Mononuclear cell (primary cell): ENCODE measurements around the gene GMPPB. TPM values are rescaled to one million over a fixed set of nuclear protein-coding genes. Genes with fewer than 3 reads are reported as not detected.
A peak's percentile ranks its signal among the peaks of the same experiment; 100 is the strongest.
"Not testable (repeated sequence)": the region's sequence is repeated elsewhere in the genome, so short reads cannot be mapped to it uniquely, and the experiment has no call there.

ENCODE experiments used
- H3K27me3 ChIP-seq: 2 replicates; pipeline ENCODE4 v1.6.0; 2011; ENCODE audit warnings: low read length, control low read depth; ENCODE audit not compliant: insufficient read depth
- H3K4me1 ChIP-seq: 2 replicates; pipeline ENCODE4 v1.5.1; 2011; ENCODE audit warnings: mild to moderate bottlenecking, low read length, control low read depth; ENCODE audit not compliant: insufficient read depth
- H3K4me3 ChIP-seq: 2 replicates; pipeline ENCODE4 v1.5.1; 2011; ENCODE audit warnings: mild to moderate bottlenecking, low read length, moderate library complexity
- H3K9me3 ChIP-seq: 2 replicates; pipeline ENCODE4 v1.5.1; 2011; ENCODE audit warnings: low read depth, mild to moderate bottlenecking, control low read depth, low read length
- total RNA-seq: library from RNA; depleted of rRNA; stranded (reverse); fragments of >200 nt; gene quantifications from one replicate; pipeline ENCODE4 v1.2.3, GENCODE V29; 2012

GMPPB gene
- total RNA-seq, result 13.3 TPM

DNA sequence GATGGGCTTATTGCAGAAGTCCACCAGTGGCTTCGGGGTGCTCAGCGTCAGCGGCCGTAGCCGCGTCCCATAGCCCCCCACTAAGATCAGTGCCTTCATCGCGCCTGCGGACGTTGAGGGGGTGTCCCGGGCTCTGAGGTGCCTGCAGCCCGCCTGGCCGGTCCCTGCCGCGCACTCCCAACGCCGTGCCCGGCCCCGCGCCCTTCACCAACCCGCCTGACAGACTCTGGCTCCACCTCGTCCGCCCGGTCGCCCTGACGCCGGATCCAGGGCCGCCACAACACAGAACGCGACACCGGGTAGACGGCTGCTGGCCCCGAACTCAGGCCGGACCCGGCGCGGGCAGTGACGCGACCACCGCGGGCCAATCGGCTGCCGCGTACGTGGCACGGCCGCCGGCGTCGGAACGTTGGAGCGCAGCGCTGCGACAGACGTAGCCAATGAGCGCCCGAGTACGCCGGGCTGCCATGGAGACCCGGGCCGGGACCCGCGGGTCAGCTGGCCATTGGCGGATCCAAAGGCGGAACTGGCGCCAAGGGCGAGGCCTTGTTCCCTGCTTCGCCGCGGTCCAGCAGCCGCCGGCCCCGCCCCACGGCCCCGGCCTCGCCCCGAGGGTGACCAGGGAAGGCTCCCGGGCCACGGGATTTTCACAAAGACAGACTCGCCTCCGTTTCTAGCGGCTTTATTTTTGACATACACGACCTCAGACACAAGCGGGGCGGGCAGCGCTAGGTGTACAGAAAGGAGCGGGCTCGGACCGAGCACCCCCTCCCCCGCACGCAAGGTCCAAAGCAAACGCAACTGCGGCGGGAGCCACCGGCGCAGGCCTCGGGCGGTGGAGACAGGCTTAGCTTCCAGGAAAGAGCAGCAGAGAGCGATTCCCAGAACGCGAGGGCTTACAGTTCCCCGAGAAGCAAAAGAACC lies at the start of gene GMPPB:
Gene GMPPB, minus strand, starts transcription at position 324 of the 924 bp plus-strand sequence. Its CDS starts 225 bp downstream, at position 99.
- Histone ChIP-seq H3K4me1 (peaks cover 29% of the 10 kb centered on the region), H3K4me3 (peak within 1 kb of the TSS; percentile 91), H3K27me3 (no peaks in the 10 kb centered on the region)

DNA sequence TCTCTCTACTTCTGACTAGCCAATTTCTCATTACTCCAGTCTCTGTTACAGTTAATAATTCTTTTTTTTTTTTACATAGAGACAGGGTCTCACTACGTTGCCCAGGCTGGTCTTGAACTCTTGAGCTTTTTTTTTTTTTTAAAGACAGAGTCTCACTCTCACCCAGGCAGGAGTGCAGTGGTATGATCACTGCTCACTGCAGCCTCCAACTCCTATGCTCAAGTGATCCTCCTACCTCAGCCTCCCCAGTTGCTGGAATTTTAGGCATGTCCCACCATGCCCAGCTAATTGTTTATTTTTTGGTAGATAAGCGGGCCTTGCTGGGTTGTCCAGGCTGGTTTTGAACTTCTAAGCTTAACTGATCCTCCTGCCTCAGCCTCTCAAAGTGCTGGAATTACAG lies 49.0 kb upstream of the GMPPB start:
- no peak overlapping the region for H3K4me3 ChIP-seq
- H3K4me1 ChIP-seq, result no peaks in the 10 kb centered on the region
- H3K27me3 ChIP-seq, result no peaks in the 10 kb centered on the region
- no peaks in the 10 kb centered on the region for H3K9me3 ChIP-seq

More for the DNA sequence above, at the start of gene GMPPB:
- H3K9me3 ChIP-seq, result no peaks in the 10 kb centered on the region

DNA sequence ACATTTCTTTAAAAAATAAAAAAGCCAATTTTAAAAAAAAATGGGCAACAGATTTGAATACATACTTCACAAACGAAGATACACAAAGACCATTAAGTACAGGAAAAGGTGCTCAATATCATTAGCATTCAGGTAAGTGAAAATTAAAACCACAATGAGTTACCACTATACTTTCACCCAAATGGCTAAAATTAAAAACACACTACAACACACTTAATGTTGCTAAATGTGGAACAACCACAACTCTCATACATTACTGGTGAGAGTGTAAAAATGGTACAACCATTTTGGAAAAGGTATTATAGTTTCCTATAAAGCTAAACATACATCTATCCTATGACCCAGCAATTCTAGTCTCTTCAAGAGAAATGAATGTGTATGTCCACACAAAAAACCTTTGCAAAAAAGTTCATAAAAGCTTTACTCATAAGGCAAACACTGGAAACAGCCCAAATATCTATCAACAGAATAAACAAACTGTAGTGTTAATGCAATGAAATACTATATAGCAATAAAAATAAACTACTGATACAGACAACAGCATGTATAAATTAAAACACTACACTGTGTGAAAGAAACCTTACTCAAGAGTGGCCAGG lies 47.7 kb upstream of the GMPPB start:
- Histone ChIP-seq H3K4me1 (no peaks in the 10 kb centered on the region), H3K9me3 (no peaks in the 10 kb centered on the region), H3K27me3 (no peaks in the 10 kb centered on the region), H3K4me3 (no peak overlapping the region)

DNA sequence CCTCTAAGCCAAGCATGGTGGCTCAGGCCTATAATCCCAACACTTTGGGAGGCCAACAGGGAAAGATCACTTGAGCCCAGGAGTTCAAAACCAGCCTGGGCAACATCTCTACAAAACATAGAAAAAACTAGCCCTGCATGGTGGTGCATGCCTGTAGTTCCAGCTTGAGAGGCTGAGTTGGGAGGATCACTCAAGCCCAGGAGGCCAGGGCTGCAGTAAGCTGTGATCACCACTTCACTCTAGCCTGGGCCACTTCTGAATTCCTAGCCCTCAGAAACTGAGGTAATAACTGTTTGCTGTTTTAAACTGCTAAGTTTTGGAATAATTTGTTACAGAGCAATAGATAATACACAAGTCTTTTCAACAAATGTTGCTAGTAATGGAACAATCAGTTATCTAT lies 46.2 kb upstream of the GMPPB start:
- Histone ChIP-seq H3K4me3 (no peak overlapping the region), H3K4me1 (no peaks in the 10 kb centered on the region), H3K9me3 (no peaks in the 10 kb centered on the region), H3K27me3 (no peaks in the 10 kb centered on the region)

DNA sequence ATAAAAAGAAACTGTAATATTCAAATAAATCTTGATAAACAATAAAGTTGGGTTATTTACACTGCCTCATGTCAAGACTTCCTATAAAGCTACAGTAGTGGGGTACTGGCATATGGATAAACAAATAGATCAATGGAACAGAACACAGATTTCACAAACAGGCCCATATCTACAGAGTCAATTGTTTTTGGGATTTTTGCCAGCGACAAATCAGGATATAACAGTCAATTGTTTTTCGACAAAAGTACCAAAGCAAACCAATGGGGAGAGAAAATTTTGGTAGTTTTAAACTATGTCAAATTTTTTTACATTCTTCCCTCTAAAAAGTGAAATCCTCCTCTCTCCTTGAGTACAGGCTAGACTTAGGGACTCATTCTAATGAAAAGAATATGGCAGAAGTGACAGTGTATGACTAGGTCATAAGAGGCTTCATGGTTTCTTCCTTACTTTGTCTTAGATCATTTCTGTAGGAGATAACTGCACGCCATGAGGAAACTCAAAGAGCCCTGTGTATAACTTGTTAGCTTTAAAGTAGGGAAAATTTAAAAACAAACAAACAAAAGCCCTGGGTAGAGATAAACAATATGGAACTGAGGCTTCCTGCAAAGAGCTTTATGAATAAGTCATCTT lies 45.6 kb upstream of the GMPPB start:
- H3K27me3 ChIP-seq, result no peaks in the 10 kb centered on the region
- H3K4me1 ChIP-seq, result no peaks in the 10 kb centered on the region
- H3K9me3 ChIP-seq, result no peaks in the 10 kb centered on the region
- no peak overlapping the region for H3K4me3 ChIP-seq

DNA sequence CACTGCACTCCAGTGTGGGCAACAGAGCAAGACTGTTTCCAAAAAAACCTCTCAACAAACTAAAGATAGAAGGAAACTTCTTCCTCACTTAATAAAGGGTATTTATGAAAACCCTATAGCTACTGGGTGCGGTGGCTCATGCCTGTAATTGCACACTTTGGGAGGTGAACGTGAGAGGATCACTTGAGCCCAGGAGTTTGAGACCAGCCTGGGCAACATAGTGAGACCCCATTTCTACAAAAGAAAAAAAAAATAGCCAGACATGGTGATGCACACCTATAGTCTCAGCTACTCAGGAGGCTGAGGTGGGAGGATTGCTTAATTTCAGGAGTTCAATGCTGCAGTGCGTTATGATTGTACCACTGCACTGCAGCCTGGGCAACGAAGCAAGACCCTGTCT lies 40.2 kb upstream of the GMPPB start:
- Histone ChIP-seq H3K9me3 (no peaks in the 10 kb centered on the region), H3K27me3 (no peaks in the 10 kb centered on the region), H3K4me3 (no peak overlapping the region), H3K4me1 (no peaks in the 10 kb centered on the region)

DNA sequence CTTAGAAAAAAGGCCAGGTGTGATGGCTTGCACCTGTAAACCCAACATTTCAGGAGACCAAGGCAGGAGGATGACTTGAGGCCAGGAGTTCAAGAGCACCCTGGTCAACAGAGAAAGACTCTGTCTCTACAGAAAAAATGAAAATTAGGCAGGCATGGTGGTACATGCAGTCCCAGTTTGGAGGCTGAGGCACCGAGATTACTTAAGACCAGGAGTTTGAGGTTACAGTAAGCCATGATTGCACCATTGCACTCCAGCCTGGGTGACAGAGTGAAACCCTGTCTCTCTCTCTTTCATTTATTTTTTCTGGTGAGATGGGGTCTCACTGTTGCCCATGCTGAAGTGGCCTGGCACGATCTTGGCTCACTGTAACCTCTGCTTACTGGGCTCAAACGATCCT lies 37.9 kb upstream of the GMPPB start:
- Histone ChIP-seq H3K9me3 (no peaks in the 10 kb centered on the region), H3K4me1 (no peaks in the 10 kb centered on the region), H3K27me3 (no peaks in the 10 kb centered on the region), H3K4me3 (no peak overlapping the region)

DNA sequence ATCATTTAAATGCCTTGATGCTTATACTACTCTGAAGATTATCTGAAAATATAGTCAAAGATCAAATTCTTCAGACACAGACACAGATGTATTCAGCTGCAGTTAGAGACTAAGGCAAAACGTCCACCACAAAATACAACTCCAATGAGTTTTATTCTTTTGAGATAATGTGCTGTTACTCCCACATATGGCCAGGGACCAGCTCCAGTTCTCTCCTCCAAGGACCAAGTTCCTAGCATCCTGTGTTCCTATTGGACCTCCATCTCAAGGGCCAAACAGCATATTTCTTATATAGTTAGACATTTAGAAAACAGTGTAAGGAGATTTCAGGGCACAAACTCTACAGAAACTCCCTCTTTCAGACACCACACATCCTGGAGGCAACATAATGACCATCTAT lies 35.5 kb upstream of the GMPPB start:
- Histone ChIP-seq H3K4me3 (no peak overlapping the region), H3K4me1 (no peaks in the 10 kb centered on the region), H3K9me3 (no peaks in the 10 kb centered on the region), H3K27me3 (no peaks in the 10 kb centered on the region)

DNA sequence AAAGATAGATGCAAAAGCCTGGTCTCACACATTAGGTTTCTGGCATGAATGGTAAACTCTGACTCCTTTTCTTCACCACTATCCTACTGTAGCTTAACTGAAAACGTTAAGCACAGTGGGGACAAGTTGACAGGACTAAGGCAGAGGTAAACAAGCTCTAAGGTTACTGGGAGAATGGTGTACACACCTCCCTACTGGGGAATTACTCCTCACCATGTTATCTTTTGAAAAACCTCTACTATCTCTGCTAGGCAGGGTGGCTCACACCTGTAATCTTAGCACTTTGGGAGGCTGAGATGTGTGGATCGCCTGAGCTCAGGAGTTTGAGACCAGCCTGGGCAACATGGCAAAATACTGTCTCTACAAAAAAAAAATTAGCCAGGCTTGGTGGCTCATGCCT lies 33.4 kb upstream of the GMPPB start:
- H3K27me3 ChIP-seq, result no peaks in the 10 kb centered on the region
- no peaks in the 10 kb centered on the region for H3K4me1 ChIP-seq
- H3K9me3 ChIP-seq, result no peaks in the 10 kb centered on the region
- H3K4me3 ChIP-seq, result no peak overlapping the region

DNA sequence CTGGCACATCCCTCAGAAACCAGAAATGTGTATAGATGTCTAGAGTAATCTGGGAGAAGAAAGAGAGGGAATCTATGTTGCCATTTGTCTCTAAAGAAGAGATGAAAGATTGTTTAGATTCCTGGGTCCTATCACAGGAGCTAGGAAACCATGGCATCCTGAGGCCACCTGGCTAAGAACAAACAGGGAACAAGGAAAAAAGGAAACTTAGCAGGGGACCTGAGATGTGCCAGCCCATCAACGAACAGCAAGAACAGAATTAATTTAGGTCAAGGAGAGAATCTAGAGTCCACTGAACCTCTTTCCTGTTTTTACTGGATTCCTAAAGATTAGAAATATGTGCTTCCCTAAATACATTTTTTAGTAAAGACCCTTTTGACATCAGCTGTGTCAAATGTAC lies 32.3 kb upstream of the GMPPB start:
- Histone ChIP-seq H3K27me3 (no peaks in the 10 kb centered on the region), H3K9me3 (no peaks in the 10 kb centered on the region), H3K4me1 (no peaks in the 10 kb centered on the region), H3K4me3 (no peak overlapping the region)

DNA sequence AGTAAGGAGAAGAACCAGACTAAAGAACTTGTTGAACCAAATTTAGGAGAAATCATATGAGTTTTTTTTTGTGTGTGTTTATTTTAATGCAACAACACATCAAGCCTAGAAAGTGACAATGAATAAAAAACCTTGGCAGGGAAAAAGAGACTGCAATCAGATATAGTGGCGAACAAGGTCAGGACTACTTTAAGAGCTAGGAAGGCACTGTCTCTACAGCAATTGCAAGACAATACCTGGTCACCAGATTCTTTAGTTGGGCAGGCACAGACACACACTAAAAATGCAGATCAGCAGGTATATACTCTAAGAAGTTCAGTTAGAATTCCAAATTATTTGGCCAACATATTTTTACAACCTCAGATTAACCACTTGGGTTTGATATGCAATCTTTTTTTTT lies 30.8 kb upstream of the GMPPB start:
- H3K4me3 ChIP-seq, result no peak overlapping the region
- no peaks in the 10 kb centered on the region for H3K4me1 ChIP-seq
- no peaks in the 10 kb centered on the region for H3K9me3 ChIP-seq
- no peaks in the 10 kb centered on the region for H3K27me3 ChIP-seq

DNA sequence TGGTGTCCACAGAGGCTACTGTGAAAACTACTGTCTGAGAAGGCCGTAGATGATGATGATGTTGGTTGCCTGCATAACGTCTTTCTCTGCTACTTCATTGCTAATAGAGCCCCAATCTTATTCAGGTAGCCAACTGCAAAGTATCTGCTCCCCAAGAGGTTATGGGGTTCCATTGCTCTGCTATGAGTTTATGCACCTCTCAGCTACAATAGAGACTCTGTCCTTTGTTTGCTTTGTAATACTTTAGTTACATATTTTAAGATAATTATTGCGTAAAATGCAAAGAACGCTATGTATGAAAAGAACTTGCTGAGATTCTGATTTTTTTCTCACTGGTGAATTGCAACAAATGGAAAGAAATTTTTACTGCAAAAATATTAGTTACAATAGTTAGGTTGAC lies 27.8 kb upstream of the GMPPB start:
- no peaks in the 10 kb centered on the region for H3K9me3 ChIP-seq
- H3K4me1 ChIP-seq, result no peaks in the 10 kb centered on the region
- H3K4me3 ChIP-seq, result no peak overlapping the region
- H3K27me3 ChIP-seq, result no peaks in the 10 kb centered on the region

DNA sequence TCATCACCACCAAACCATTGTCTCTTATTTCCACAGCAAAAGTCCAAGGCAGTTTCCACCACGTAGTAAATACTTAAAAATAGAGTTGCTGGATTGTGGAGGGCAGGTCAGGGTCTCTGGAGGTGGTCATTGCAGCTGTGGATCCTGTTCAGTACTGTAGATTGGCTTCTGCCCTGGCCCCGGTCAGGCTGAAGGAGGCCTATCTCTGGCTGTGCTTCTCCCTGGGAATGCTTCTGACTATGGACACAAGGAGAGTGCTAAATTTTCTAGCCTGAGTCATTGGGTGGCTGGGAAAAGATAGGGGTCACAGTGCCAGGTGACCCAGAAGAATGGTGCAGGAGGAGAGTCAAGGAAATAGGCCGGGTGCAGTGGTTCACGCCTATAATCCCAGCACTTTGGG lies 26.3 kb upstream of the GMPPB start:
- Histone ChIP-seq H3K4me3 (no peak overlapping the region), H3K9me3 (no peaks in the 10 kb centered on the region), H3K4me1 (no peaks in the 10 kb centered on the region), H3K27me3 (no peaks in the 10 kb centered on the region)

DNA sequence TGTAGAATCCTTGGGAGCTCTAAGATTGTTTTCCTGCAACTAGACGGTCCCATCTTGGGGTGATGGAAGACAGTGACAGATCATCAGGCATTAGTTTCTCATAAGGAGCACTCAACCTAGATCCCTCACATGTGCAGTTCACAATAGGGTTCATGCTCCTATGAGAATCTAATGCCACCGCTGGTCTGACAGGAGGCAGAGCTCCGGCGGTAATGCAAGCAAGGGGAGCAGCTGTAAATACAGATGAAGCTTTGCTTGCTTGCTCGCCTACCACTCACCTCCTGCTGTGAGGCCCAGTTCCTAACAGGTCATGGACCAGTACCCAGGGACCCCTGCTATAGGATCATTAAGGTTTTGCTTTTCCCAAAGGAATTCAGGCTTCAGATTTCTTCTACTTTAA lies 25.1 kb upstream of the GMPPB start:
- not testable (repeated sequence) for H3K4me3 ChIP-seq, H3K4me1 ChIP-seq, H3K27me3 ChIP-seq, H3K9me3 ChIP-seq

DNA sequence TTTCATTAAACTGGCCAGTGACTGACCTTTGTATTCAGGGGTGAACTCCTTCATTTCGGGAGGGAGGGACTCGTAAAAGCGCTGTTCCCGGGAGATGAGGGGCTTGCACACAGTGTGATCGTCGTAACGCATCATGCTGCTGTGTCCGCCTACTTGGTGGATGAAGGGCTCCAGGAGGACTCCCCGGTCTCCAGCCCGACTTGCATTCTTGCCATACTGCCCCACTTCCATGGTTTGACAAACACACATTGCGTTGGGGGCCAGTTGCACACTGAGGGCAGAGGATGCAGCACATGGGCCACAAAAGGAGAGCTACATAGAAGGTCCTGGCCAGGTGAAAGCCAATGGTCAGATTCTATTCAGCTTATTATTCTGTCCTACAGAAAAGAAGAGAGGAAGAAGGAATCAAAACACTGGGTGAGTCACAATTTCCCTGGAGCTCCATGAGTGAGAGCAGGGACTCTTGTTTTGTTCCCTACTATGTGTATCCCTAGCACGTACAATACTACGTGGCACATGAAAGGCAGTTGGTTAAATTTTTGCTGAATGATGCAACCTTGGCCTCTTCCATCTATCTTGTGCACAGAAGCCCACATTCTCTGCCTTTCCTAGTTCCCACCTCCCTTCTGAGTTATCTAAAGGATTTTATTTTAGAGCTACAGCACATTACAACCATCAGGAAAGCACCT lies 24.2 kb upstream of the GMPPB start:
- H3K4me1 ChIP-seq, result no peaks in the 10 kb centered on the region
- no peaks in the 10 kb centered on the region for H3K9me3 ChIP-seq
- H3K4me3 ChIP-seq, result no peak overlapping the region
- H3K27me3 ChIP-seq, result no peaks in the 10 kb centered on the region
